Thoracic aorta (tissue), 2 donors: ENCODE results near the gene CTSE. TPM values are rescaled to one million over a fixed set of nuclear protein-coding genes. Genes with fewer than 3 reads are reported as not detected.
"Not testable (repeated sequence)": the region's sequence is repeated elsewhere in the genome, so short reads cannot be mapped to it uniquely, and the experiment has no call there.

Experiments used
- ATAC-seq: fragments of 150-250 bp; one replicate; pipeline ENCODE4 v1.8.0; 2017; ENCODE audit warnings: low read depth; ENCODE audit not compliant: insufficient number of reproducible peaks, low FRiP score
- DNase-seq: peaks from one replicate; pipeline ENCODE4 v3.0.0-alpha.2; 2020; ENCODE audit warnings: low spot score
- H3K27ac ChIP-seq, 2 donors: fragments of 200-600 bp; sonication (generic); 1 replicate in 1 of 2; 2 replicates in 1 of 2; pipeline ENCODE4 v1.5.1; 2016; ENCODE audit warnings: mild to moderate bottlenecking in 2 of 2, moderate library complexity in 2 of 2
- H3K27me3 ChIP-seq: fragments of 200-600 bp; sonication (generic); replicated peaks from 2 replicates; pipeline ENCODE4 v1.6.0; 2016; ENCODE audit warnings: mild to moderate bottlenecking; ENCODE audit not compliant: insufficient read depth
- H3K36me3 ChIP-seq: fragments of 200-600 bp; sonication (generic); one replicate; pipeline ENCODE4 v1.5.1; 2016
- H3K4me1 ChIP-seq, 2 donors: fragments of 200-600 bp; sonication (generic); 1 replicate in 1 of 2; 2 replicates in 1 of 2; pipeline versions ENCODE4 v1.5.1 to v1.6.0; 2016; ENCODE audit warnings: low read depth in 2 of 2, mild to moderate bottlenecking in 1 of 2; ENCODE audit not compliant: control insufficient read depth in 1 of 2
- H3K4me3 ChIP-seq: fragments of 200-600 bp; sonication (generic); 2 replicates; pipeline ENCODE4 v1.5.1; 2016; ENCODE audit warnings: mild to moderate bottlenecking
- H3K9me3 ChIP-seq: fragments of 200-600 bp; sonication (generic); 2 replicates; pipeline ENCODE4 v1.5.1; 2016
- total RNA-seq, 2 donors: library from RNA; depleted of rRNA; stranded (reverse); fragments of >200 nt; gene quantifications; one replicate each; pipeline versions ENCODE4 v1.1.0 to v1.2.3, GENCODE V29; 2016
- TF ChIP-seq, protein P1 (sequence below): fragments of 200-600 bp; sonication (generic); IDR thresholded peaks from one replicate; pipeline ENCODE4 v1.5.1; 2019; ENCODE audit warnings: antibody characterized with exemption

The CTSE gene
- total RNA-seq, 2 donors from 2014 or later: 22.2 TPM; not detected in 1

DNA sequence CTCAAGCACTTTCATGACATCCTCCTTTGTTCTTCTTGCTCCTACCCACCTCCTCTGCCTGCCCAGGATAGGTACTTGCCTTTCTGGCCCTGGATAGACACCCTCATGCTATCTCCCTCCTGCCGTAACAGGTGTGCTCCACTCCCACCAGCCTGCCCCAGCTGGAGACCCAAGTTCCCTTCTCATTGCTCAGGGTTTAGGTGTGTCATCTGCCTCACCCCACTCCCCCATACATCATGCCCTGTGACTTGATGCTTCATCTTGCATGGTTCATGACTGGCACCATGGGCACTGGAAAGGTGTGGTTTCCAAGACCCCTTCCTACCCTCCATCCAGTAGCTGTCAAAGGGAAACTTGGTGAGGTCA, 35.2 kb upstream of the CTSE start:
- DNase-seq (no peak), ATAC-seq (no peak)
- Histone ChIP-seq H3K27ac (no peak overlapping the region), H3K4me1 (no peaks in the 10 kb centered on the region), H3K9me3 (no peaks in the 10 kb centered on the region), H3K27me3 (no peaks in the 10 kb centered on the region), H3K36me3 (no peaks in the 10 kb centered on the region), H3K4me3 (no peak overlapping the region)
- TF ChIP-seq, protein P1, sequence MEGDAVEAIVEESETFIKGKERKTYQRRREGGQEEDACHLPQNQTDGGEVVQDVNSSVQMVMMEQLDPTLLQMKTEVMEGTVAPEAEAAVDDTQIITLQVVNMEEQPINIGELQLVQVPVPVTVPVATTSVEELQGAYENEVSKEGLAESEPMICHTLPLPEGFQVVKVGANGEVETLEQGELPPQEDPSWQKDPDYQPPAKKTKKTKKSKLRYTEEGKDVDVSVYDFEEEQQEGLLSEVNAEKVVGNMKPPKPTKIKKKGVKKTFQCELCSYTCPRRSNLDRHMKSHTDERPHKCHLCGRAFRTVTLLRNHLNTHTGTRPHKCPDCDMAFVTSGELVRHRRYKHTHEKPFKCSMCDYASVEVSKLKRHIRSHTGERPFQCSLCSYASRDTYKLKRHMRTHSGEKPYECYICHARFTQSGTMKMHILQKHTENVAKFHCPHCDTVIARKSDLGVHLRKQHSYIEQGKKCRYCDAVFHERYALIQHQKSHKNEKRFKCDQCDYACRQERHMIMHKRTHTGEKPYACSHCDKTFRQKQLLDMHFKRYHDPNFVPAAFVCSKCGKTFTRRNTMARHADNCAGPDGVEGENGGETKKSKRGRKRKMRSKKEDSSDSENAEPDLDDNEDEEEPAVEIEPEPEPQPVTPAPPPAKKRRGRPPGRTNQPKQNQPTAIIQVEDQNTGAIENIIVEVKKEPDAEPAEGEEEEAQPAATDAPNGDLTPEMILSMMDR: no peak

DNA sequence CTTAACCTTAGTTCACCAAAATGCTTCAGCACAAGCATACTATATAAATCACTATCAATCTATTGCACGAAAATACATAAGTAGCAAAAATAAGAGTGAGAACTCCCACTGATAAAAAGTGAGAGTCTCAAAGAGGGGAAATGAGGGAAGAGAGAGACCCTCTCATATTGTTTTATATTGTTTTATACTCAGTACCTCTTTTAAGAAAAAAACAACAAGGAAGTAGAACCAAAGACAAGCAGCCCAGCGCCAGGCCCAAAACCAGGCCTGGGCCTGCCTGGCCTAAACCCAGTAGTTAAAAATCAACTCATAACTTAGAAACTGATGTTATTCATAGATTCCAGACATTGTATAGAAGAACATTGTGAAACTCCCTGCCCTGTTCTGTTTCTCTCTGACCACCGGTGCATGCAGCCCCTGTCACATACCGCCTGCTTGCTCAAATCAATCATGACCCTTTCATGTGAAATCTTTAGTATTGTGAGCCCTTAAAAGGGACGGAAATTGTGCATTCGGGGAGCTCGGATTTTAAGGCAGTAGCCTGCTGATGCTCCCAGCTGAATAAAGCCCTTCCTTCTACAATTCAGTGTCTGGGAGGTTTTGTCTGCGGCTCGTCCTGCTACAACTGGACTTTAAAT, 34.7 kb upstream of the CTSE start:
- DNase-seq, H3K36me3 ChIP-seq, H3K9me3 ChIP-seq, H3K27me3 ChIP-seq, H3K27ac ChIP-seq, ATAC-seq, H3K4me3 ChIP-seq, H3K4me1 ChIP-seq: not testable (repeated sequence)

DNA sequence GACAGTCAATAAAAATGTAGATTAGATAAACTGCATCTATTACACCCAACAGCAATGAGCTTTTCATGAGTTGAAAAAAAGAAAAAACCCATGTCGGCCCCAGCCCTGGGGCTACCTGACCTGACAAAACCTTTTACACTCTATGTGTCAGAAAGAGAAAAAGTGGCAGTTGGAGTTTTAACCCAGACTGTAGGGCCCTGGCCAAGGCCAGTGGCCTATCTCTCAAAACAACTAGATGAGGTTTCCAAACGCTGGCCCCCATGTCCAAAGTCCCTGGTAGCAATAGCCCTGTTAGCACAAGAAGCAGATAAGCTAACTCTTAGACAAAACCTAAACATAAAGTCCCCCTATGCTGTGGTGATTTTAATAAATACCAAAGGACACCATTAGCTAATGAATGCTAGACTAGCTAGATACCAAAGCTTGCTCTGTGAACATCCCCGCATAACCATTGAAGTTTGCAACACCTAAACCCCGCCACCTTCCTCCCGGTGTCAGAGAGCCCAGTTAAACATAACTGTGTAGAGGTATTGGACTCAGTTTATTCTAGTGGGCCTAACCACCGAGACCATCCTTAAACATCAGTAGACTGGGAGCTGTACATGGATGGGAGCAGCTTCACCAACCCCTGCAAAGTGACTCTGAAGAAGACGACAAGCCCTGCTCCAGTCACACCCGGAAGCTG, 32.1 kb upstream of the CTSE start:
- H3K27ac ChIP-seq, H3K4me1 ChIP-seq, DNase-seq, H3K4me3 ChIP-seq, H3K36me3 ChIP-seq, H3K27me3 ChIP-seq, H3K9me3 ChIP-seq, ATAC-seq: not testable (repeated sequence)

DNA sequence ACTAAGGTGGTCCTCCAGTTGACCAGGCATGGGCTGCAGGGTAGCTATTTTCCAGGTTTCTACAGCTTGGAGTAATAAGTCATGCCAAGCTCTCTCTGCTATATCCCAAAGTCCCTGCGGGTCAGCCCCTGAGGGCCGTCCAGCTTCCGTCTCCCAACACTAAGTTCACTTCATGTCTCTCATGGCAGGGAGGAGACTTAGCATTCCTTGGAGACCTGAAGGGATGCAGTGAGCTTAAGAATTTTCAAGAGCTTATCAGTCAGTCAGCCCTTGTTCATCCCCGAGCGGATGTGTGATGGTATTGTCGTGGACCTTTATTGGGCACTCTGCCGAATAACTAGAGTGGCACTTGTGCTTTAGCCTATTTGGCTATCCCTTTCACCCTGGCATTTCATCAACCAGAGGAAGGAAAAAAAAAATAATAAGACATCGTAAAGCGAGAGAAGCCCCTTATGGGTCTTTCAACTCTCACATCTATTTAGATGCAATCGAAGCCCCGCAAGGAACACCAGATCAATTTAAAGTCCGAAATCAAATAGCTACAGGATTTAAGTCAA, 31.5 kb upstream of the CTSE start:
- H3K27me3 ChIP-seq, H3K9me3 ChIP-seq, H3K4me1 ChIP-seq, H3K27ac ChIP-seq, DNase-seq, H3K4me3 ChIP-seq, ATAC-seq, H3K36me3 ChIP-seq: not testable (repeated sequence)

DNA sequence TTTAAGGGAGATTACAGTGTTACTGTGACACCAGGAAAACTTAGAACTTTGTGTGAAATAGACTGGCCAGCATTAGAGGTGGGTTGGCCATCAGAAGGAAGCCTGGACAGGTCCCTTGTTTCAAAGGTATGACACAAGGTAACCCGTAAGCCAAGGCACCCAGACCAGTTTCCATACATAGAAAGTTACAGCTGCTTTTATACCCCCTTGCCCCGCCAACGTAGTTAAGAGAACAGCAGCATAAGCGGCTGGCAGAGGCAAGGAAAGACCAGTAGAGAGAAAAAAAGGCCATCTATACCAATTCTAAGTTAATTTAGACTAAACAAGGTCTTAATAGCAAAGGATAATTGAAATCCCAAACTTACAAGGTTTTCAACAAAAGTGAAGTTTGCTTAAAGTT, 29.9 kb upstream of the CTSE start:
- H3K36me3 ChIP-seq, H3K27me3 ChIP-seq, ATAC-seq, H3K9me3 ChIP-seq, DNase-seq, H3K27ac ChIP-seq, H3K4me1 ChIP-seq, H3K4me3 ChIP-seq: not testable (repeated sequence)

DNA sequence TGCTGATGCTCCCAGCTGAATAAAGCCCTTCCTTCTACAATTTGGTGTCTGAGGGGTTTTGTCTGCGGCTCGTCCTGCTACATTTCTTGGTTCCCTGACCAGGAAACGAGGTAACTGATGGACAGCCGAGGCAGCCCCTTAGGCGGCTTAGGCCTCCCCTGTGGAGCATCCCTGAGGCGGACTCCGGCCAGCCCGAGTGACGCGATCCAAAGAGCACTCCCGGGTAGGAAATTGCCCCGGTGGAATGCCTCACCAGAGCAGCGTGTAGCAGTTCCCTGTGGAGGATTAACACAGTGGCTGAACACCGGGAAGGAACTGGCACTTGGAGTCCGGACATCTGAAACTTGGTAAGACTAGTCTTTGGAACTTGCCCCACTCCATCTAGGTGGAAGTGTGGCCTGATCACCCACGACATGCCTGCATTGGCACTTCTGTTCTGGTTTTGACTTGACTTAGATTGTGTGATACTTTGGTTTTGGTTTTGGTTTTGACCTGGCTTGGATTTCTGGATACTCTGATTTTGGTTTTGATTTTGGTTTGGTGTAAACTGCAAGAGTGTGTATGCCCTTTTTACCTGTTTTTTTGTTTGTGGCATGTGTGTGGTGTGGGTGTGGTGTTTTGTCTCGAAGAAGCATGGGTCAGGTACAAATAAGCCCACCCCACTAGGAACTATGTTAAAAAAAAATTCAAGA, 29.4 kb upstream of the CTSE start, which contains the start of gene RHEX:
TSS of gene RHEX (plus strand) at position 255 of the 692 bp plus-strand sequence. CDS start 44,656 bp downstream, outside the sequence.
- not testable (repeated sequence) for H3K36me3 ChIP-seq, H3K4me3 ChIP-seq, H3K9me3 ChIP-seq, H3K4me1 ChIP-seq, ATAC-seq, H3K27me3 ChIP-seq, DNase-seq, H3K27ac ChIP-seq

DNA sequence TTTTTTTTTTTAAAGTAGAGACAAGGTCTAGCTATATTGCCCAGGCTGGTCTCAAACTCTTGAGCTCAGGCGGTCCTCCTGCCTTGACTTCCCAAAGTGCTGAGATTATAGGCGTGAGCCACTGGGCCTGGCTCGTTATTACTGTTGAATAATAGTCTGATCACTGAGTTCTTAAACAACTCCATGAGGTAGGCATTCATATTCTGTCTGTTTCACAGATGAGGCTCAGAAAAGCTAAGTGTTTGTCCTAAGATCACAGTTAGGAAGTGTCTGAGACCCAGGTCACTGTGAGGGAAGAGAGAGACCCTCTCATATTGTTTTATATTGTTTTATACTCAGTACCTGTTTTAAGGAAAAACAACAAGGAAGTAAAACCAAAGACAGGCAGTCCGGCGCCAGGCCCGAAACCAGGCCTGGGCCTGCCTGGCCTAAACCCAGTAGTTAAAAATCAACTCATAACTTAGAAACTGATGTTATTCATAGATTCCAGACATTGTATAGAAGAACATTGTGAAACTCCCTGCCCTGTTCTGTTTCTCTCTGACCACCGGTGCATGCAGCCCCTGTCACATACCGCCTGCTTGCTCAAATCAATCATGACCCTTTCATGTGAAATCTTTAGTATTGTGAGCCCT, 28.7 kb upstream of the CTSE start:
- not testable (repeated sequence) for H3K27me3 ChIP-seq, ATAC-seq, H3K4me1 ChIP-seq, H3K4me3 ChIP-seq, DNase-seq, H3K27ac ChIP-seq, H3K9me3 ChIP-seq, H3K36me3 ChIP-seq
